ENCODE measurements around the gene MED7.

GRCh38 chr5:157161996-157162395 lies 19.3 kb upstream of the MED7 start:
- TF ChIP-seq CTCF (conservative IDR thresholded peaks at IDR 0.05; ENCODE audit: low read depth, low read length) = no peak
- TF ChIP-seq EZH2 (IDR thresholded peaks at IDR 0.05; ENCODE audit: borderline replicate concordance, low read depth, low read length, poor library complexity, severe bottlenecking) = no peak

Measured in A673 (cell line).